Adipose tissue (tissue), 3 donors: ENCODE results near the gene UNC5C. TPM values are rescaled to one million over a fixed set of nuclear protein-coding genes. Genes with fewer than 3 reads are reported as not detected.

Experiments
- H3K27ac ChIP-seq: one replicate; pipeline ENCODE4 v1.5.1; 2013; ENCODE audit warnings: low read depth, low read length
- WGBS, 3 donors: extraction: QIAGEN DNeasy Blood & Tissue Kit; methylation state at CpG; one replicate each; pipeline ENCODE4 v1.1.7; 2013; 5-methylcytosine and 5-hydroxymethylcytosine counted together
- polyA plus RNA-seq, 3 donors: library from polyadenylated mRNA; stranded (reverse); fragments of 200-250 nt; gene quantifications; one replicate each; pipeline ENCODE4 v1.2.3, GENCODE V29; 2013
- donor health status: healthy with polysubstance abuse.
- donor health status: Bipolar disorder and iron deficiency.
- donor health status: healthy.

UNC5C gene
- polyA plus RNA-seq, 3 donors, result 0.15 to 2.6 (median 0.67) TPM

GRCh38 chr4:95549246-95550114 is 707 bp upstream of the UNC5C start:
- 0 to 1% (median 1%) methylated on average over 64 of the region's 64 CpGs for WGBS, 3 donors
- H3K27ac ChIP-seq, result no peak overlapping the region

- WGBS, 3 donors, result 1 to 4% (median 2%) methylated on average over 41 of the region's 41 CpGs
- H3K27ac ChIP-seq, result no peak overlapping the region
Observed at GRCh38 chr4:95547715-95548471, 880 bp downstream of the UNC5C start.

- H3K27ac ChIP-seq, result no peak overlapping the region
- WGBS, 3 donors, result 24 to 36% (median 33%) methylated on average over 22 of the region's 22 CpGs
Observed at GRCh38 chr4:95546866-95547714, 1.7 kb downstream of the UNC5C start.

- WGBS, 3 donors, result 31 to 61% (median 52%) methylated on average over 3 of the region's 3 CpGs
- H3K27ac ChIP-seq, result no peak overlapping the region
Observed at GRCh38 chr4:95546221-95546620, 2.6 kb downstream of the UNC5C start.

GRCh38 chr4:95545546-95545945 is 3.2 kb downstream of the UNC5C start:
- no peak overlapping the region for H3K27ac ChIP-seq
- 86 to 95% (median 90%) methylated on average over 6 of the region's 6 CpGs for WGBS, 3 donors

- WGBS, 3 donors, result 66 to 80% (median 77%) methylated on average over 8 of the region's 8 CpGs
- H3K27ac ChIP-seq, result no peak overlapping the region
Observed at GRCh38 chr4:95544113-95545103, 4.4 kb downstream of the UNC5C start.

- no peak overlapping the region for H3K27ac ChIP-seq
Observed at GRCh38 chr4:95541889-95542607, 6.7 kb downstream of the UNC5C start.

GRCh38 chr4:95541094-95541493 is 7.7 kb downstream of the UNC5C start:
- H3K27ac ChIP-seq, result no peak overlapping the region
- 72 to 91% (median 85%) methylated on average over 3 of the region's 3 CpGs for WGBS, 3 donors

More at GRCh38 chr4:95541889-95542607, 6.7 kb downstream of the UNC5C start:
- WGBS, 3 donors, result 54 to 58% (median 56%) methylated on average over 4 of the region's 4 CpGs

GRCh38 chr4:95540227-95540626 is 8.5 kb downstream of the UNC5C start:
- WGBS, 3 donors, result 36 to 48% (median 47%) methylated on average over 3 of the region's 3 CpGs
- no peak overlapping the region for H3K27ac ChIP-seq

- H3K27ac ChIP-seq, result no peak overlapping the region
Observed at GRCh38 chr4:95539106-95539505, 9.7 kb downstream of the UNC5C start.

GRCh38 chr4:95537863-95538488 is 10.8 kb downstream of the UNC5C start:
- WGBS, 3 donors, result 70 to 83% (median 77%) methylated on average over 3 of the region's 3 CpGs
- no peak overlapping the region for H3K27ac ChIP-seq

More at GRCh38 chr4:95539106-95539505, 9.7 kb downstream of the UNC5C start:
- WGBS, 3 donors, result 53 to 69% (median 53%) methylated on average over 5 of the region's 5 CpGs

- WGBS, 3 donors, result 46 to 71% (median 66%) methylated on average over 8 of the region's 8 CpGs
- no peak overlapping the region for H3K27ac ChIP-seq
Observed at GRCh38 chr4:95537191-95537590, 11.6 kb downstream of the UNC5C start.

GRCh38 chr4:95536650-95537049 is 12.1 kb downstream of the UNC5C start:
- H3K27ac ChIP-seq, result no peak overlapping the region

GRCh38 chr4:95535180-95535579 is 13.6 kb downstream of the UNC5C start:
- H3K27ac ChIP-seq, result no peak overlapping the region
- WGBS, 3 donors, result 43 to 90% (median 66%) methylated on average over 4 of the region's 4 CpGs

More at GRCh38 chr4:95536650-95537049, 12.1 kb downstream of the UNC5C start:
- WGBS, 3 donors, result 76 to 82% (median 81%) methylated on average over 2 of the region's 2 CpGs

GRCh38 chr4:95534032-95534431 is 14.7 kb downstream of the UNC5C start:
- 59 to 70% (median 65%) methylated on average over 5 of the region's 5 CpGs for WGBS, 3 donors
- H3K27ac ChIP-seq, result no peak overlapping the region

GRCh38 chr4:95533254-95533653 is 15.5 kb downstream of the UNC5C start:
- 85 to 91% (median 87%) methylated on average over 9 of the region's 9 CpGs for WGBS, 3 donors
- no peak overlapping the region for H3K27ac ChIP-seq
